Measurements from ENCODE around the gene CTNNBIP1. TPM values are rescaled to one million over a fixed set of nuclear protein-coding genes. Genes with fewer than 3 reads are reported as not detected.

CTNNBIP1 gene
- total and polyA plus RNA-seq, 2 donors (not counting 1 experiment from before 2014, with no cell fraction given), result 6.9 to 8.7 TPM

- no peak overlapping the region for H2AFZ ChIP-seq (ENCODE audit: insufficient read depth, low read depth, low read length, poor library complexity, severe bottlenecking)
- no peak overlapping the region for H3K4me3 ChIP-seq (ENCODE audit: control extremely low read depth in 1 of 5, extremely low read depth in 1 of 5, insufficient read depth in 1 of 5, low read depth in 2 of 5, low read length in 4 of 5)
- no peak overlapping the region for H3K27ac ChIP-seq (ENCODE audit: low read length in 2 of 2)
- Mint-ChIP-seq H3K27ac (no peak overlapping the region), H3K4me3 (no peak overlapping the region), H3K4me1 (peaks cover 21% of the 10 kb centered on the region), H3K9me3 (ENCODE audit: insufficient read depth) (no peaks in the 10 kb centered on the region), H3K27me3 (no peaks in the 10 kb centered on the region)
- DNase-seq (no peak), ATAC-seq (ENCODE audit: low read depth) (no peak)
- no peak for TF ChIP-seq EZH2 (IDR thresholded peaks at IDR 0.05; ENCODE audit: borderline replicate concordance, insufficient read depth, low read depth, low read length, poor library complexity, severe bottlenecking)
- no peak for TF ChIP-seq CTCF (IDR thresholded peaks at IDR 0.05)
- 93% methylated on average over 4 of the region's 4 CpGs for WGBS (ENCODE audit: insufficient coverage)
- peaks cover 0 to 11% (median 7%) of the 10 kb centered on the region in 3 donors for H3K9me3 ChIP-seq (ENCODE audit: control extremely low read depth in 1 of 3, control insufficient read depth in 2 of 3, insufficient read depth in 1 of 3, low read length in 2 of 3)
- POLR2A ChIA-PET, result interaction anchor here (0.6 kb wide), 1 partner anchor 66 kb away, joined by 5 read pairs; no protein-coding TSS in a partner anchor
- CTCF ChIA-PET, result interaction anchor here (0.8 to 2.4 kb wide), 5 partner anchors 12 to 69 kb away, joined by 3 to 12 read pairs (median 4); no protein-coding TSS in a partner anchor
- H3K27me3 ChIP-seq (replicated peaks in 1 of 4; ENCODE audit: control extremely low read depth in 1 of 4, control insufficient read depth in 3 of 4, insufficient read depth in 4 of 4, low read length in 3 of 4), result no peaks in the 10 kb centered on the region
- intact Hi-C loops (cut with micrococcal nuclease), result no loop called here
- H3K4me1 ChIP-seq (ENCODE audit: control insufficient read depth in 2 of 2, insufficient read depth in 2 of 2, low read length in 2 of 2), result peaks cover 20 to 31% of the 10 kb centered on the region in 2 donors
- peaks cover 9% of the 10 kb centered on the region for H3K79me2 ChIP-seq (ENCODE audit: control insufficient read depth, insufficient read depth, low read length)
- H3K36me3 ChIP-seq (replicated peaks in 1 of 2; ENCODE audit: control extremely low read depth in 1 of 2, control insufficient read depth in 1 of 2, extremely low read depth in 1 of 2, insufficient read depth in 2 of 2, low read length in 1 of 2), result no peaks in the 10 kb centered on the region
- no peak overlapping the region for H3K9ac ChIP-seq (ENCODE audit: low read length)
- H3K4me2 ChIP-seq (replicated peaks; ENCODE audit: low read depth, low read length, poor library complexity, severe bottlenecking), result no peak overlapping the region
- H4K20me1 ChIP-seq (ENCODE audit: control insufficient read depth, insufficient read depth, low read length, poor library complexity, severe bottlenecking), result no peaks in the 10 kb centered on the region
These were observed 56.8 kb downstream of the CTNNBIP1 start for GRCh38 chr1:9853249-9853595.

- no peak overlapping the region for H3K4me3 Mint-ChIP-seq
- CTCF ChIA-PET, result interaction anchor here (0.8 to 2.4 kb wide), 5 partner anchors 13 to 68 kb away, joined by 3 to 12 read pairs (median 4); no protein-coding TSS in a partner anchor
These were observed 57.4 kb downstream of the CTNNBIP1 start for GRCh38 chr1:9852410-9853248.

More at GRCh38 chr1:9852410-9853248, 57.4 kb downstream of the CTNNBIP1 start:
- Mint-ChIP-seq H3K9me3 (ENCODE audit: insufficient read depth) (no peaks in the 10 kb centered on the region), H3K4me1 (peaks cover 26% of the 10 kb centered on the region), H3K27me3 (no peaks in the 10 kb centered on the region), H3K27ac (no peak overlapping the region)
- Histone ChIP-seq H3K4me3 (ENCODE audit: control extremely low read depth in 1 of 5, extremely low read depth in 1 of 5, insufficient read depth in 1 of 5, low read depth in 2 of 5, low read length in 4 of 5) (no peak overlapping the region), H3K9me3 (ENCODE audit: control extremely low read depth in 1 of 3, control insufficient read depth in 2 of 3, insufficient read depth in 1 of 3, low read length in 2 of 3) (peaks cover 0 to 10% (median 7%) of the 10 kb centered on the region in 3 donors), H4K20me1 (ENCODE audit: control insufficient read depth, insufficient read depth, low read length, poor library complexity, severe bottlenecking) (no peaks in the 10 kb centered on the region), H3K4me2 (replicated peaks; ENCODE audit: low read depth, low read length, poor library complexity, severe bottlenecking) (no peak overlapping the region), H2AFZ (ENCODE audit: insufficient read depth, low read depth, low read length, poor library complexity, severe bottlenecking) (no peak overlapping the region), H3K36me3 (replicated peaks in 1 of 2; ENCODE audit: control extremely low read depth in 1 of 2, control insufficient read depth in 1 of 2, extremely low read depth in 1 of 2, insufficient read depth in 2 of 2, low read length in 1 of 2) (no peaks in the 10 kb centered on the region), H3K9ac (ENCODE audit: low read length) (no peak overlapping the region), H3K79me2 (ENCODE audit: control insufficient read depth, insufficient read depth, low read length) (peaks cover 9% of the 10 kb centered on the region), H3K27me3 (replicated peaks in 1 of 4; ENCODE audit: control extremely low read depth in 1 of 4, control insufficient read depth in 3 of 4, insufficient read depth in 4 of 4, low read length in 3 of 4) (no peaks in the 10 kb centered on the region), H3K4me1 (ENCODE audit: control insufficient read depth in 2 of 2, insufficient read depth in 2 of 2, low read length in 2 of 2) (peaks cover 21 to 36% of the 10 kb centered on the region in 2 donors), H3K27ac (ENCODE audit: low read length in 2 of 2) (no peak overlapping the region)
- POLR2A ChIA-PET, result interaction anchor here (0.6 kb wide), 1 partner anchor 66 kb away, joined by 5 read pairs; no protein-coding TSS in a partner anchor
- TF ChIP-seq CTCF (IDR thresholded peaks at IDR 0.05) (no peak), EZH2 (IDR thresholded peaks at IDR 0.05; ENCODE audit: borderline replicate concordance, insufficient read depth, low read depth, low read length, poor library complexity, severe bottlenecking) (no peak)
- ATAC-seq (ENCODE audit: low read depth) (no peak), DNase-seq (no peak)
- WGBS (ENCODE audit: insufficient coverage), result 89% methylated on average over 5 of the region's 12 CpGs
- intact Hi-C loops (cut with micrococcal nuclease), result no loop called here
